H1 (cell line): ENCODE results near the gene GAS7. TPM values are rescaled to one million over a fixed set of nuclear protein-coding genes. Genes with fewer than 3 reads are reported as not detected.

Source experiments
- CEBPB ChIP-seq: IDR thresholded peaks from 2 replicates; pipeline ENCODE4 v1.6.1; 2012; ENCODE audit warnings: low read depth, low read length
- polyA plus RNA-seq, 7 experiments: library from polyadenylated mRNA; depleted of rRNA in 3 of 7; stranded (reverse) in 5 of 7; unstranded in 2 of 7; fragments of >200 nt in 5 of 7; fragments of 200-250 nt in 2 of 7; gene quantifications; 1 replicate in 5 of 7; 2 replicates in 1 of 7; 4 replicates in 1 of 7; pipeline versions ENCODE4 v1.2.1 to v1.2.3, GENCODE V29; 2011 to 2013; ENCODE audit warnings: missing spikeins in 2 of 7, mixed read lengths in 2 of 7
- total RNA-seq: library from RNA; stranded (reverse); fragmentation: NEBNext Ultra II Directional; extraction: Animal tissue kit (Norgen Biotek cat#: 25700); gene quantifications from 2 replicates; pipeline ENCODE4 v1.2.1, GENCODE V29; 2021
- TF ChIP-seq, protein P1 (sequence below), 3 experiments: IDR thresholded peaks; 1 replicate in 2 of 3; 2 replicates in 1 of 3; pipeline versions ENCODE4 v1.5.1 to v1.6.1; 2011; ENCODE audit warnings: low read length in 3 of 3, mild to moderate bottlenecking in 3 of 3, inconsistent platforms in 2 of 3, low read depth in 1 of 3, moderate library complexity in 1 of 3; ENCODE audit not compliant: insufficient read depth in 1 of 3; ENCODE audit errors: control extremely low read depth in 1 of 3

Gene GAS7
- total and polyA plus RNA-seq, 2 of the 8 experiments (the other 6 are each of a cell fraction or from before 2014, with no cell fraction given), result 5.0 to 14.5 TPM

- TF ChIP-seq, protein P1, sequence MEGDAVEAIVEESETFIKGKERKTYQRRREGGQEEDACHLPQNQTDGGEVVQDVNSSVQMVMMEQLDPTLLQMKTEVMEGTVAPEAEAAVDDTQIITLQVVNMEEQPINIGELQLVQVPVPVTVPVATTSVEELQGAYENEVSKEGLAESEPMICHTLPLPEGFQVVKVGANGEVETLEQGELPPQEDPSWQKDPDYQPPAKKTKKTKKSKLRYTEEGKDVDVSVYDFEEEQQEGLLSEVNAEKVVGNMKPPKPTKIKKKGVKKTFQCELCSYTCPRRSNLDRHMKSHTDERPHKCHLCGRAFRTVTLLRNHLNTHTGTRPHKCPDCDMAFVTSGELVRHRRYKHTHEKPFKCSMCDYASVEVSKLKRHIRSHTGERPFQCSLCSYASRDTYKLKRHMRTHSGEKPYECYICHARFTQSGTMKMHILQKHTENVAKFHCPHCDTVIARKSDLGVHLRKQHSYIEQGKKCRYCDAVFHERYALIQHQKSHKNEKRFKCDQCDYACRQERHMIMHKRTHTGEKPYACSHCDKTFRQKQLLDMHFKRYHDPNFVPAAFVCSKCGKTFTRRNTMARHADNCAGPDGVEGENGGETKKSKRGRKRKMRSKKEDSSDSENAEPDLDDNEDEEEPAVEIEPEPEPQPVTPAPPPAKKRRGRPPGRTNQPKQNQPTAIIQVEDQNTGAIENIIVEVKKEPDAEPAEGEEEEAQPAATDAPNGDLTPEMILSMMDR (IDR thresholded peaks at IDR 0.05; ENCODE audit: control extremely low read depth in 1 of 3, insufficient read depth in 1 of 3, low read depth in 1 of 3, low read length in 3 of 3), result no peak
- no peak for TF ChIP-seq CEBPB
Observed at GRCh38 chr17:10060526-10060925, 137.9 kb downstream of the GAS7 start (continued).
